K562 (cell line): ENCODE data around the gene GHR. TPM values are rescaled to one million over a fixed set of nuclear protein-coding genes. Genes with fewer than 3 reads are reported as not detected.

ENCODE experiments used
- ATAC-seq: fragments of 200-7000 bp; cut with Tn5 transposase; 3 replicates; pipeline ENCODE4 v1.9.1; 2020; ENCODE audit warnings: moderate library complexity
- BruUV-seq: library from RNA; stranded (reverse); fragments of 400-500 nt; replicated peaks from 2 replicates; lab custom pipeline; 2021; lab: Mats Ljungman, UMichigan
- CTCF ChIA-PET: fragments of 300-600 bp; formaldehyde crosslinking; extraction: SDS; loops from one replicate; lab custom pipeline; 2021; ENCODE audit warnings: low intra/inter-chr PET ratio; lab: Yijun Ruan, JAX
- POLR2A ChIA-PET: fragments of 300-600, 350-650 bp; sonication (Branson Sonifier 250); formaldehyde crosslinking; extraction: SDS; loops from one replicate; lab custom pipeline; 2021; ENCODE audit warnings: antibody characterized with exemption, inconsistent platforms; lab: Yijun Ruan, JAX
- DNase-seq, 4 experiments: peaks; one replicate each; pipeline versions ENCODE4 v3.0.0 to v3.0.0-alpha.2; 2011 to 2018; ENCODE audit warnings: low spot score in 3 of 4, mixed read lengths in 3 of 4; ENCODE audit errors: extremely low read depth in 1 of 4
- FAIRE-seq: peaks from 2 replicates; lab custom pipeline; 2011; peaks lifted over from hg19 to GRCh38; lab: Jason Lieb, UNC
- H2AFZ ChIP-seq: 2 replicates; pipeline ENCODE4 v1.6.0; 2011; ENCODE audit warnings: low read depth, low read length, control low read depth, inconsistent platforms
- H3K27ac ChIP-seq: fragments of 200-600 bp; 3 replicates; pipeline ENCODE4 v1.8.0; 2011; ENCODE audit warnings: low read depth, mild to moderate bottlenecking, control low read depth, inconsistent platforms, low read length, moderate library complexity, mixed read lengths; ENCODE audit errors: extremely low read depth
- H3K27me3 ChIP-seq, 2 experiments: fragments of 300-600 bp in 1 of 2; 2 replicates in 1 of 2; 3 replicates in 1 of 2; pipeline versions ENCODE4 v1.6.0 to v1.8.0; 2011; ENCODE audit warnings: inconsistent platforms in 2 of 2, low read length in 2 of 2, mild to moderate bottlenecking in 1 of 2, mixed read lengths in 1 of 2, moderate library complexity in 1 of 2; ENCODE audit not compliant: control insufficient read depth in 2 of 2, insufficient read depth in 2 of 2
- H3K36me3 ChIP-seq: fragments of 300-600 bp; 3 replicates; pipeline ENCODE4 v1.8.0; 2011; ENCODE audit warnings: mild to moderate bottlenecking, low read length, inconsistent platforms; ENCODE audit not compliant: control insufficient read depth, insufficient read depth
- H3K4me1 ChIP-seq, 2 experiments: fragments of 200-600 bp in 1 of 2; replicated peaks in 1 of 2; 2 replicates in 1 of 2; 3 replicates in 1 of 2; pipeline versions ENCODE4 v1.5.1 to v1.8.0; 2011; ENCODE audit warnings: inconsistent platforms in 2 of 2, low read length in 2 of 2, mild to moderate bottlenecking in 1 of 2, mixed read lengths in 1 of 2, moderate library complexity in 1 of 2; ENCODE audit not compliant: control insufficient read depth in 2 of 2, insufficient read depth in 2 of 2
- H3K4me2 ChIP-seq: 2 replicates; pipeline ENCODE4 v1.6.1; 2011; ENCODE audit warnings: low read length, control low read depth, inconsistent platforms, mixed read lengths; ENCODE audit not compliant: insufficient read depth
- H3K4me3 ChIP-seq: fragments of 200-600 bp; sonication (generic), shearing (Covaris generic); 2 replicates; pipeline ENCODE4 v1.5.1; 2016; ENCODE audit warnings: control low read depth, inconsistent platforms
- H3K79me2 ChIP-seq: fragments of 200-600 bp; 3 replicates; pipeline ENCODE4 v1.8.0; 2011; ENCODE audit warnings: low read length, inconsistent platforms; ENCODE audit not compliant: control insufficient read depth, insufficient read depth
- H3K9ac ChIP-seq, 2 experiments: 2 replicates each; pipeline versions ENCODE4 v1.6.0 to v1.6.1; 2011; ENCODE audit warnings: low read depth in 2 of 2, low read length in 2 of 2, control low read depth in 1 of 2, inconsistent platforms in 1 of 2, mild to moderate bottlenecking in 1 of 2, mixed read lengths in 1 of 2; ENCODE audit not compliant: insufficient read depth in 1 of 2
- H3K9me1 ChIP-seq: one replicate; pipeline ENCODE4 v1.6.0; 2011; ENCODE audit warnings: inconsistent platforms, mild to moderate bottlenecking, low read length, moderate library complexity; ENCODE audit not compliant: control insufficient read depth, insufficient read depth
- H3K9me3 ChIP-seq: replicated peaks from 2 replicates; pipeline ENCODE4 v1.5.1; 2011; ENCODE audit warnings: low read depth, low read length, inconsistent platforms; ENCODE audit not compliant: control insufficient read depth, insufficient read depth
- H4K20me1 ChIP-seq: replicated peaks from 2 replicates; pipeline ENCODE4 v1.6.1; 2011; ENCODE audit warnings: low read length, inconsistent platforms, mixed read lengths; ENCODE audit not compliant: control insufficient read depth, insufficient read depth
- CEBPG ChIP-seq, 3 experiments: fragments of 200-800 bp in 1 of 3; sonication (Bioruptor generic) in 1 of 3; sonication (generic) in 1 of 3; formaldehyde crosslinking in 1 of 3; IDR thresholded peaks in 2 of 3; conservative IDR thresholded peaks in 1 of 3; 2 replicates each; pipeline versions ENCODE4 v1.6.1 to v1.8.0; 2016 to 2022; ENCODE audit warnings: missing compliant biosample characterization in 2 of 3, missing genetic modification characterization in 2 of 3, mild to moderate bottlenecking in 1 of 3, missing genetic modification reagents in 1 of 3
- ZNF12 ChIP-seq: sonication (generic); formaldehyde crosslinking; IDR thresholded peaks from 2 replicates; pipeline ENCODE4 v1.4.0; 2020; ENCODE audit warnings: mild to moderate bottlenecking, missing genetic modification reagents
- WGBS: fragments of 100-300 bp; shearing (Covaris generic); methylation state at CpG from one replicate; pipeline ENCODE4 v1.1.6; 2016; ENCODE audit warnings: low coverage, mixed read lengths; ENCODE audit not compliant: insufficient coverage; ENCODE audit errors: missing lambda C conversion rate; 5-methylcytosine and 5-hydroxymethylcytosine counted together
- in situ Hi-C: fragments of 300-500 bp; cut with MboI; formaldehyde crosslinking; loops from 4 replicates; pipeline ENCODE4 v1.15.0; 2018; ENCODE audit warnings: inconsistent platforms, mixed read lengths
- intact Hi-C: fragments of 100-400 bp; cut with micrococcal nuclease; formaldehyde crosslinking; loops from 2 replicates; pipeline ENCODE4 v1.14.2; 2022
- polyA plus RNA-seq, 8 experiments: library from polyadenylated mRNA; depleted of rRNA in 4 of 8; stranded (reverse) in 5 of 8; unstranded in 3 of 8; fragments of >200 nt; fragmentation: Nextera tagmentation in 2 of 8; fragmentation: Illumina TruSeq in 1 of 8; extraction: Ambion mirVana in 2 of 8; extraction: Trizol in 1 of 8; gene quantifications; 2 replicates each; pipeline versions ENCODE4 v1.2.1 to v1.2.3, GENCODE V29; 2011 to 2014; ENCODE audit warnings: inconsistent platforms in 1 of 8, missing spikeins in 1 of 8
- total RNA-seq, 7 experiments: library from RNA; depleted of rRNA in 6 of 7; stranded (reverse); fragments of >200 nt in 6 of 7; fragmentation: Illumina TruSeq in 2 of 7; extraction: Trizol in 2 of 7; gene quantifications; 2 replicates each; pipeline versions ENCODE4 v1.2.1 to v1.2.3, GENCODE V29; 2011 to 2021; ENCODE audit warnings: low replicate concordance in 1 of 7
- TF ChIP-seq, protein P1 (sequence below), 3 experiments: fragments of 200-800 bp in 1 of 3; fragments of 250-450 bp in 1 of 3; fragments of 450-650 bp in 1 of 3; sonication (Bioruptor Pico) in 1 of 3; sonication (Bioruptor generic) in 1 of 3; formaldehyde crosslinking in 1 of 3; IDR thresholded peaks; 2 replicates each; pipeline versions ENCODE4 v1.6.1 to v1.8.0; 2016 to 2022; ENCODE audit warnings: mild to moderate bottlenecking in 2 of 3, missing genetic modification characterization in 2 of 3, missing compliant biosample characterization in 1 of 3, moderate library complexity in 1 of 3
- TF ChIP-seq, protein P2 (sequence below): IDR thresholded peaks from 2 replicates; pipeline ENCODE4 v1.6.1; 2011; ENCODE audit warnings: borderline replicate concordance, low read depth, mild to moderate bottlenecking, moderate library complexity, low read length; ENCODE audit not compliant: insufficient read depth, poor library complexity, severe bottlenecking

Gene GHR
- total and polyA plus RNA-seq, 9 of the 15 experiments (the other 6 are each of a cell fraction or from before 2014, with no cell fraction given), result 0.01 to 0.13 (median 0.07) TPM; not detected in 5

DNA sequence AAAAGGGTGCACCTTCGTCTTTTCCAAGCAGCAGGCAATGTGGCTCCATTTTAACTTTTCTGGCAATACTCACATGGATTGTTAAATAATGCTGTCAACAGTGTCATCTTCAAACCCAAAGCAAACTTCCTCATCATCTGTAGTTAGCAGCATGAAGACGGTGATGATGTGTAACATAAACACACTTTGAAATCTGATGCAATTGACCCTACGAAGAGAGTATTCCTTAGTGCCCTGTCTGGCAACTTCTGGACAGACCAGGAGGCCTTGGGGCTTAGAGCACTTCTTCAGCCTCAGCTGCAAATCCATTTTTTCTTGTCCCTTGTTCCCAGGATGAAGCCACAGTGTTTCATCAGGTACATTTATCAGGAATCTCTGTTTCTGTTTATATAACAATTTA, 149.1 kb downstream of the GHR start:
- Histone ChIP-seq H3K4me3 (no peak overlapping the region), H3K4me2 (no peak overlapping the region), H3K9me1 (no peaks in the 10 kb centered on the region), H3K27me3 (0 out of 5 replicates have a peak, but pooled peaks cover 0 to 4% of the 10 kb centered on the region in 2 experiments), H3K27ac (no peak overlapping the region), H3K4me1 (no peaks in the 10 kb centered on the region), H2AFZ (no peak overlapping the region), H3K9ac (no peak overlapping the region), H4K20me1 (no peaks in the 10 kb centered on the region), H3K36me3 (no peaks in the 10 kb centered on the region), H3K9me3 (no peaks in the 10 kb centered on the region), H3K79me2 (no peaks in the 10 kb centered on the region)
- intact Hi-C loops, result no loop called here
- 2% methylated on average over 3 of the region's 3 CpGs for WGBS
- no peak for DNase-seq
- BruUV-seq, result no TSS peak
- CTCF ChIA-PET, result no interaction called here
- POLR2A ChIA-PET, result no interaction called here
- no peak for FAIRE-seq
- TF ChIP-seq, protein P1, sequence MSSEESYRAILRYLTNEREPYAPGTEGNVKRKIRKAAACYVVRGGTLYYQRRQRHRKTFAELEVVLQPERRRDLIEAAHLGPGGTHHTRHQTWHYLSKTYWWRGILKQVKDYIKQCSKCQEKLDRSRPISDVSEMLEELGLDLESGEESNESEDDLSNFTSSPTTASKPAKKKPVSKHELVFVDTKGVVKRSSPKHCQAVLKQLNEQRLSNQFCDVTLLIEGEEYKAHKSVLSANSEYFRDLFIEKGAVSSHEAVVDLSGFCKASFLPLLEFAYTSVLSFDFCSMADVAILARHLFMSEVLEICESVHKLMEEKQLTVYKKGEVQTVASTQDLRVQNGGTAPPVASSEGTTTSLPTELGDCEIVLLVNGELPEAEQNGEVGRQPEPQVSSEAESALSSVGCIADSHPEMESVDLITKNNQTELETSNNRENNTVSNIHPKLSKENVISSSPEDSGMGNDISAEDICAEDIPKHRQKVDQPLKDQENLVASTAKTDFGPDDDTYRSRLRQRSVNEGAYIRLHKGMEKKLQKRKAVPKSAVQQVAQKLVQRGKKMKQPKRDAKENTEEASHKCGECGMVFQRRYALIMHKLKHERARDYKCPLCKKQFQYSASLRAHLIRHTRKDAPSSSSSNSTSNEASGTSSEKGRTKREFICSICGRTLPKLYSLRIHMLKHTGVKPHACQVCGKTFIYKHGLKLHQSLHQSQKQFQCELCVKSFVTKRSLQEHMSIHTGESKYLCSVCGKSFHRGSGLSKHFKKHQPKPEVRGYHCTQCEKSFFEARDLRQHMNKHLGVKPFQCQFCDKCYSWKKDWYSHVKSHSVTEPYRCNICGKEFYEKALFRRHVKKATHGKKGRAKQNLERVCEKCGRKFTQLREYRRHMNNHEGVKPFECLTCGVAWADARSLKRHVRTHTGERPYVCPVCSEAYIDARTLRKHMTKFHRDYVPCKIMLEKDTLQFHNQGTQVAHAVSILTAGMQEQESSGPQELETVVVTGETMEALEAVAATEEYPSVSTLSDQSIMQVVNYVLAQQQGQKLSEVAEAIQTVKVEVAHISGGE (CRISPR knock-in tag; IDR thresholded peaks at IDR 0.05), result no peak
- TF ChIP-seq ZNF12 (CRISPR knock-in tag) (no peak), CEBPG (CRISPR knock-in tag; IDR thresholded peaks at IDR 0.05) (no peak), CEBPG (tag; conservative IDR thresholded peaks at IDR 0.05 in 1 of 2, IDR thresholded peaks at IDR 0.05 in 1 of 2) (peak in 1 of 2 experiments; percentile 48; a peak in 1 of 4 replicates)
- TF ChIP-seq, protein P2, sequence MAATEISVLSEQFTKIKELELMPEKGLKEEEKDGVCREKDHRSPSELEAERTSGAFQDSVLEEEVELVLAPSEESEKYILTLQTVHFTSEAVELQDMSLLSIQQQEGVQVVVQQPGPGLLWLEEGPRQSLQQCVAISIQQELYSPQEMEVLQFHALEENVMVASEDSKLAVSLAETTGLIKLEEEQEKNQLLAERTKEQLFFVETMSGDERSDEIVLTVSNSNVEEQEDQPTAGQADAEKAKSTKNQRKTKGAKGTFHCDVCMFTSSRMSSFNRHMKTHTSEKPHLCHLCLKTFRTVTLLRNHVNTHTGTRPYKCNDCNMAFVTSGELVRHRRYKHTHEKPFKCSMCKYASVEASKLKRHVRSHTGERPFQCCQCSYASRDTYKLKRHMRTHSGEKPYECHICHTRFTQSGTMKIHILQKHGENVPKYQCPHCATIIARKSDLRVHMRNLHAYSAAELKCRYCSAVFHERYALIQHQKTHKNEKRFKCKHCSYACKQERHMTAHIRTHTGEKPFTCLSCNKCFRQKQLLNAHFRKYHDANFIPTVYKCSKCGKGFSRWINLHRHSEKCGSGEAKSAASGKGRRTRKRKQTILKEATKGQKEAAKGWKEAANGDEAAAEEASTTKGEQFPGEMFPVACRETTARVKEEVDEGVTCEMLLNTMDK, result no peak
- ATAC-seq, result no peak
- in situ Hi-C loops, result no loop called here
